Esophagus squamous epithelium (tissue), 5 donors: ENCODE data around the gene CCDC71. TPM values are rescaled to one million over a fixed set of nuclear protein-coding genes. Genes with fewer than 3 reads are reported as not detected.

Experiments used
- DNase-seq: peaks from one replicate; lab custom pipeline; 2025; lab: John Stamatoyannopoulos, UW
- H3K27ac ChIP-seq, 4 donors: fragments of 200-600 bp; sonication (generic); one replicate each; pipeline ENCODE4 v1.5.1; 2016 to 2019; ENCODE audit warnings: mild to moderate bottlenecking in 1 of 4
- H3K27me3 ChIP-seq, 4 donors: fragments of 200-600 bp; sonication (generic); 1 replicate in 3 of 4; 2 replicates in 1 of 4; pipeline versions ENCODE4 v1.5.1 to v1.6.0; 2017 to 2021; ENCODE audit warnings: antibody characterized with exemption in 1 of 4
- H3K36me3 ChIP-seq, 3 donors: fragments of 200-600 bp; sonication (generic); one replicate each; pipeline ENCODE4 v1.5.1; 2016 to 2019
- H3K4me1 ChIP-seq, 3 donors: fragments of 200-600 bp; sonication (generic); one replicate each; pipeline ENCODE4 v1.5.1; 2017 to 2019
- H3K4me3 ChIP-seq, 4 donors: fragments of 200-600 bp; sonication (generic); 1 replicate in 3 of 4; 2 replicates in 1 of 4; pipeline ENCODE4 v1.5.1; 2016 to 2019; ENCODE audit warnings: mild to moderate bottlenecking in 2 of 4, moderate library complexity in 1 of 4
- H3K9me3 ChIP-seq, 3 donors: fragments of 200-600 bp; sonication (generic); one replicate each; pipeline ENCODE4 v1.5.1; 2016 to 2019
- CTCF ChIP-seq, 6 experiments: fragments of 450-650 bp in 4 of 6; fragments of 200-600 bp in 2 of 6; sonication (generic) in 2 of 6; IDR thresholded peaks; one replicate each; pipeline ENCODE4 v1.5.1; 2016 to 2019; ENCODE audit warnings: antibody characterized with exemption in 6 of 6, mild to moderate bottlenecking in 4 of 6, moderate library complexity in 4 of 6
- POLR2A ChIP-seq, 4 donors: fragments of 450-650 bp; IDR thresholded peaks; one replicate each; pipeline ENCODE4 v1.6.1; 2017; ENCODE audit warnings: antibody characterized with exemption in 4 of 4, mild to moderate bottlenecking in 4 of 4, moderate library complexity in 3 of 4
- WGBS, 2 donors: methylation state at CpG; one replicate each; pipeline ENCODE4 v1.1.5; 2018; 5-methylcytosine and 5-hydroxymethylcytosine counted together
- intact Hi-C: fragments of 100-400 bp; cut with DNase I; formaldehyde crosslinking; loops from one replicate; pipeline ENCODE4 v1.15.0; 2022
- total RNA-seq, 4 donors: library from RNA; depleted of rRNA; stranded (reverse); fragments of >200 nt; gene quantifications; one replicate each; pipeline ENCODE4 v1.1.0, GENCODE V29; 2016
- donor health status: DM: yes; HTN: yes; CAD: no.

Gene CCDC71
- total RNA-seq, 4 donors from 2014 or later, result 17.0 to 31.1 (median 23.1) TPM

- intact Hi-C loops, result no loop called here
- no peaks in the 10 kb centered on the region for H3K9me3 ChIP-seq
- TF ChIP-seq POLR2A (IDR thresholded peaks at IDR 0.05) (no peak), CTCF (IDR thresholded peaks at IDR 0.05) (no peak)
- H3K27me3 ChIP-seq, result no peaks in the 10 kb centered on the region
- 84 to 87% methylated on average over 10 of the region's 17 CpGs for WGBS, 2 donors
- no peak overlapping the region for H3K4me3 ChIP-seq
- no peak overlapping the region for H3K27ac ChIP-seq
- no peak for DNase-seq
- peaks cover 11 to 29% (median 21%) of the 10 kb centered on the region in 3 donors for H3K4me1 ChIP-seq
- peaks cover 32 to 83% (median 49%) of the 10 kb centered on the region in 3 donors for H3K36me3 ChIP-seq
Measured at GRCh38 chr3:49122886-49123545, 43.1 kb downstream of the CCDC71 start.

GRCh38 chr3:49122451-49122850 lies 43.7 kb downstream of the CCDC71 start:
- 73 to 100% methylated on average over 1 to 5 of the region's 7 CpGs for WGBS, 2 donors
- H3K27ac ChIP-seq, result no peak overlapping the region
- intact Hi-C loops, result no loop called here
- DNase-seq, result no peak
- no peak for TF ChIP-seq CTCF (IDR thresholded peaks at IDR 0.05)
- no peak for TF ChIP-seq POLR2A (IDR thresholded peaks at IDR 0.05)
- H3K4me1 ChIP-seq, result peaks cover 11 to 29% (median 21%) of the 10 kb centered on the region in 3 donors
- H3K36me3 ChIP-seq, result peaks cover 37 to 84% (median 54%) of the 10 kb centered on the region in 3 donors
- no peaks in the 10 kb centered on the region for H3K9me3 ChIP-seq
- no peaks in the 10 kb centered on the region for H3K27me3 ChIP-seq
- no peak overlapping the region for H3K4me3 ChIP-seq

- Histone ChIP-seq H3K9me3 (no peaks in the 10 kb centered on the region), H3K4me3 (no peak overlapping the region), H3K27ac (peak overlapping the region in 2 of 4 donors; percentile 92 to 99), H3K27me3 (no peaks in the 10 kb centered on the region), H3K36me3 (peaks cover 42 to 84% (median 58%) of the 10 kb centered on the region in 3 donors), H3K4me1 (peaks cover 11 to 29% (median 21%) of the 10 kb centered on the region in 3 donors)
- WGBS, 2 donors, result 92 to 97% methylated on average over 9 to 10 of the region's 12 CpGs
- no peak for DNase-seq
- TF ChIP-seq CTCF (IDR thresholded peaks at IDR 0.05), result no peak
- intact Hi-C loops, result no loop called here
Measured at GRCh38 chr3:49122022-49122421, 44.1 kb downstream of the CCDC71 start.

- WGBS, 2 donors, result 64% methylated on average over 12 to 14 of the region's 17 CpGs
- Histone ChIP-seq H3K36me3 (peaks cover 50 to 84% (median 62%) of the 10 kb centered on the region in 3 donors), H3K27ac (peak overlapping the region; percentile 92 to 99 (median 97)), H3K4me1 (peaks cover 11 to 29% (median 21%) of the 10 kb centered on the region in 3 donors), H3K27me3 (no peaks in the 10 kb centered on the region), H3K9me3 (no peaks in the 10 kb centered on the region), H3K4me3 (peak overlapping the region; percentile 84 to 98 (median 90))
- intact Hi-C loops, result no loop called here
- TF ChIP-seq POLR2A (IDR thresholded peaks at IDR 0.05), result no peak
- no peak for TF ChIP-seq CTCF (IDR thresholded peaks at IDR 0.05)
- DNase-seq, result no peak
Measured at GRCh38 chr3:49121132-49121736, 44.9 kb downstream of the CCDC71 start.
